ENCODE data around the gene VPS13A.

VPS13A gene

GRCh38 chr9:77403239-77403638 is 225.9 kb downstream of the VPS13A start:
- TF ChIP-seq RAD21 (IDR thresholded peaks at IDR 0.05; ENCODE audit: low read depth), result no peak
- no peak for TF ChIP-seq CREB1 (IDR thresholded peaks at IDR 0.05; ENCODE audit: low read depth)
- TF ChIP-seq ZBTB7A (IDR thresholded peaks at IDR 0.05; ENCODE audit: low read depth), result no peak
- TF ChIP-seq MAX (IDR thresholded peaks at IDR 0.05), result no peak
- no peak for TF ChIP-seq YY1 (IDR thresholded peaks at IDR 0.05; ENCODE audit: low read depth)
- no peak for TF ChIP-seq FOXM1 (IDR thresholded peaks at IDR 0.05; ENCODE audit: borderline replicate concordance, low read depth)
- TF ChIP-seq CEBPB (IDR thresholded peaks at IDR 0.05), result no peak
- TF ChIP-seq REST (IDR thresholded peaks at IDR 0.05; ENCODE audit: low read depth), result no peak
- no peak for TF ChIP-seq TAF1 (IDR thresholded peaks at IDR 0.05; ENCODE audit: low read depth)
- TF ChIP-seq EP300 (IDR thresholded peaks at IDR 0.05; ENCODE audit: borderline replicate concordance), result no peak
- TF ChIP-seq USF1 (IDR thresholded peaks at IDR 0.05), result no peak
- TF ChIP-seq EGR1 (IDR thresholded peaks at IDR 0.05), result no peak
- no peak for TF ChIP-seq TEAD4 (IDR thresholded peaks at IDR 0.05)
- TF ChIP-seq TCF12 (IDR thresholded peaks at IDR 0.05; ENCODE audit: low read depth), result no peak
- TF ChIP-seq NFIC (IDR thresholded peaks at IDR 0.05), result no peak

GRCh38 chr9:77417566-77417965 is 240.2 kb downstream of the VPS13A start:
- no peak for TF ChIP-seq ZBTB7A (IDR thresholded peaks at IDR 0.05; ENCODE audit: low read depth)
- TF ChIP-seq NFIC (IDR thresholded peaks at IDR 0.05), result no peak
- no peak for TF ChIP-seq TEAD4 (IDR thresholded peaks at IDR 0.05)
- TF ChIP-seq YY1 (IDR thresholded peaks at IDR 0.05; ENCODE audit: low read depth), result no peak
- no peak for TF ChIP-seq REST (IDR thresholded peaks at IDR 0.05; ENCODE audit: low read depth)
- TF ChIP-seq CREB1 (IDR thresholded peaks at IDR 0.05; ENCODE audit: low read depth), result no peak
- no peak for TF ChIP-seq TCF12 (IDR thresholded peaks at IDR 0.05; ENCODE audit: low read depth)
- no peak for TF ChIP-seq EP300 (IDR thresholded peaks at IDR 0.05; ENCODE audit: borderline replicate concordance)
- no peak for TF ChIP-seq TAF1 (IDR thresholded peaks at IDR 0.05; ENCODE audit: low read depth)
- TF ChIP-seq CEBPB (IDR thresholded peaks at IDR 0.05), result no peak
- no peak for TF ChIP-seq RAD21 (IDR thresholded peaks at IDR 0.05; ENCODE audit: low read depth)
- no peak for TF ChIP-seq EGR1 (IDR thresholded peaks at IDR 0.05)
- no peak for TF ChIP-seq MAX (IDR thresholded peaks at IDR 0.05)
- no peak for TF ChIP-seq USF1 (IDR thresholded peaks at IDR 0.05)

GRCh38 chr9:77418226-77418625 is 240.9 kb downstream of the VPS13A start:
- TF ChIP-seq NFIC (IDR thresholded peaks at IDR 0.05) (no peak), REST (IDR thresholded peaks at IDR 0.05; ENCODE audit: low read depth) (no peak), ZBTB7A (IDR thresholded peaks at IDR 0.05; ENCODE audit: low read depth) (no peak), RAD21 (IDR thresholded peaks at IDR 0.05; ENCODE audit: low read depth) (no peak), TCF12 (IDR thresholded peaks at IDR 0.05; ENCODE audit: low read depth) (no peak), CREB1 (IDR thresholded peaks at IDR 0.05; ENCODE audit: low read depth) (no peak), EGR1 (IDR thresholded peaks at IDR 0.05) (no peak), TAF1 (IDR thresholded peaks at IDR 0.05; ENCODE audit: low read depth) (no peak), YY1 (IDR thresholded peaks at IDR 0.05; ENCODE audit: low read depth) (no peak), EP300 (IDR thresholded peaks at IDR 0.05; ENCODE audit: borderline replicate concordance) (no peak), TEAD4 (IDR thresholded peaks at IDR 0.05) (no peak), CEBPB (IDR thresholded peaks at IDR 0.05) (no peak), USF1 (IDR thresholded peaks at IDR 0.05) (no peak), FOXM1 (IDR thresholded peaks at IDR 0.05; ENCODE audit: borderline replicate concordance, low read depth) (no peak)

- TF ChIP-seq USF1 (IDR thresholded peaks at IDR 0.05) (no peak), RAD21 (IDR thresholded peaks at IDR 0.05; ENCODE audit: low read depth) (no peak), CREB1 (IDR thresholded peaks at IDR 0.05; ENCODE audit: low read depth) (no peak), EGR1 (IDR thresholded peaks at IDR 0.05) (no peak), NFIC (IDR thresholded peaks at IDR 0.05) (no peak), TAF1 (IDR thresholded peaks at IDR 0.05; ENCODE audit: low read depth) (no peak), YY1 (IDR thresholded peaks at IDR 0.05; ENCODE audit: low read depth) (no peak), REST (IDR thresholded peaks at IDR 0.05; ENCODE audit: low read depth) (no peak)
Observed at GRCh38 chr9:77420641-77421040, 243.3 kb downstream of the VPS13A start.
